GM19043 (cell line): Measurements from ENCODE around the gene ATAD1.

ENCODE experiments used
- ATAC-seq: cut with Tn5 transposase; IDR thresholded peaks from one replicate; pipeline ENCODE4 v1.9.1; 2021; ENCODE audit warnings: low read depth; ENCODE audit not compliant: unreplicated experiment

The ATAD1 gene

DNA sequence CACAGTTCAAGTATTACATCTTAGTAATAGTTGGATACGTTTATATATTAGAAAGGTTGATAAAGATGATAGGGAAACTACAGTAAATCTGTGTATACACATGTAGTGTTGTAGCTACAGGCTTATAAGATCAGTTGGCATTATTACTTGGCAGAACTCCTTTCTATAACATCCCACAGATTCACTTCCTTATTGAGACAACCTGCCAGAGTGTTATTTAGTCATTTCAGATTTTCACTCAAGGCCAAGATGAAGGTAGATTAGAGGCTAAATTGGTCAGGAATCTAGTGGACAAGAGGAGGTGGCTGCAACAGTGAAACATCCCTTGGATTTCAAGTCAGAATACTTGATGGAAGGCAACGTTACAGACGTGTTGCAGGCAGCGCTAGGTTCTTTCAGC, 95.3 kb downstream of the ATAD1 start:
- no peak for ATAC-seq

DNA sequence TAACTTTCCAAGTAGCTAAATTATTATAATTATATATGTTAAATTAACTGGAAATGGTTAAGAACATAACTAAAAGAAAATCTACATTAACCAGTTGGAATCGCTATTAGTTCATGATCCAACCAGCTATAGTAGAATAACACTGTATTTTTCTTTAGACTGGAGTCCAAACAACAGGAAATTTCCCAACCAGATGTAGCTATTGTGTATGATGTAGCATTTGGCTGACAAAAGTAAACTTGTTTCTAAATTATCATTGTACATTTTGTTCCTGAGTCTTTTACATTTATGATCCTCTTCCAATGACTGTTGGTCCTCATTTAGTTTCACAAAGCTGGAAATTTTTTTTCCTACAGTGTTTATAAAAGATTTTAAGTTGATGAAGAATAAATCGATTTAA, 96.2 kb downstream of the ATAD1 start:
- no peak for ATAC-seq

DNA sequence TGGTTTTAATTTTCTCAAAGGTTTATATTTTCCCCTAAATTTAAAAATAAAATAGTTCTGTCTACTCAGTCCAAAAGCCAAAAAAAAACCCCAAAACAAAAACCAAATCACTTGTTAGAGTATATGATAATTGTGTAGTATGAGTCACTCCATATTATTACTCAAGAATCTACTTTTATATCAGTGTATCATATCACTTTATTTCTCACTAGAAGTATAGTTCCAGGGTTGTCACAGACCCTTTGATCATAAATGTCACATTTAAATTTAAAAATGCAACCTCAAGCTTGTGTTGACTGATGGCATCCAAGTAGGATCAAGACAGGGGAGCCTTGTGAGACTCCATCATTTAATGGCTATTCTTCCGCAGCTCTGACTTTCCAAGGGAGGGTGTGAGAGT, 97.4 kb downstream of the ATAD1 start:
- ATAC-seq = no peak

DNA sequence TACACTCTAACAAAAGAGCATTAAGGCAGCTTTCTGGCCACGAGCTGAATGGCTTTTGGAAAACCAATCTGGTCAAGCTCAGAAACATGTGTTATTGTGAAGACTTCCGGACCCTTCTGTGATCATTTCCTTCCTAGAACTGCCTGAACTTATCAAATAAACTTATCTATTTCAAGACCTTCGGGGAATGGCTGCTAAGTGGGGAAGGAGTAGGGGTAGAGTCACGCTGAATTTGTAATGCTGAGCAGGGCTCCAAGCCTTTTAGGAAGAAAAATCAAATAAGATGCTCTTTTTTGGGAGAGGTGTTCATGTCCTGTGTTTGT, 101.7 kb downstream of the ATAD1 start:
- ATAC-seq = no peak

DNA sequence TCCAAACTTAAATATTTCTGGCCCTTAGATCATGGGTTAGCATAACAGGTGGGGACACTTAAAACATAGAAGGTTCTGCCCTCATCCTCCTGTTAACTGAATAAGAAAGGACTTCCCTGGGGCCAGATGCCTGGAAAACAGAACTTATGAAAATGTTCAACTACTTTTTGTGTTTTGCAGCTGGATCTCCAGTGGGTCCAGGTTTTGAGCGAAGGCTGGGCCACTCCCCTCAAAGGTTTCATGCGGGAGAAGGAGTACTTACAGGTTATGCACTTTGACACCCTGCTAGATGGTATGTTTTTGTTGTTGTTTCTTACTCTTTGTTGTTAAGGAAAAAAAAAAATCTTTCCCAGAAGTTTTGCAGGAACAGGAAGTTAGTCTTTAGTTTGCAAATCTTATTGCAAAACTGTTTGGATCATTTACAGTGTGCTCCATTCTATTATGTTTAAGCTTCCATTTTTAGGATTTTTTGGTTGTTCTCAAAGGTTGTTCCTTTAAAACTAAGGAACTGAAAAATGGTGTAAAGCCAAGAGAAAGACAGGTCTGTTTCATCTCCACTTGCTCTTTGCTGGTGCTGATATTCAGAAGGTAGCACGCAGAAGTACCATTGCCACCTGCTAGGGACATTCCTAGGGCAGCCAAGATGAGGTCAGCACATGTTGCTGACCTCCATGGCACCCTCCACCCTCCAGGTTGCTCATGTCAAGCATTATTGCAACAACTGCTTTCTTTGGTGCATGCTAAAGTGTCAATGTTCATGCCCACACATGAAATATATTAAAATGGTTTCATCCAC, 102.3 kb downstream of the ATAD1 start:
- no peak for ATAC-seq

DNA sequence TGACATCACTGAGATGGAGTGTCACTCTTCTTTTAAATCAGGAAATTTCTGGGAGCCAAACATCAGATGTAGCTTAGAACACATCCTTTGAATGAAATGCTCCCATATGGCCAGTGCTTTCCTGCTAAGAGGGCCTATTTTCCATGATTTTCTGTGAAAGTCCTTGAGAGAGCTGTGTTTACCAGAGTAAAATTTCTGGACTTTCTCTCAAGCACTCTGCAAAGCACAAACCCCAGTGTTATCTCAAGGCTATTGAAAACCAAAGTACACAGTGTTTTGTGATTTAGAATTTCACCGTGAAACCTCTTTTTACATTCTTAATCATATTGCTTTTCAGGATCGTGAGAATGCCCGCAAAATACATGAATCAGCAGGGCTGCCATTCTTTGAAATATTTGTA, 104.3 kb downstream of the ATAD1 start:
- no peak for ATAC-seq

DNA sequence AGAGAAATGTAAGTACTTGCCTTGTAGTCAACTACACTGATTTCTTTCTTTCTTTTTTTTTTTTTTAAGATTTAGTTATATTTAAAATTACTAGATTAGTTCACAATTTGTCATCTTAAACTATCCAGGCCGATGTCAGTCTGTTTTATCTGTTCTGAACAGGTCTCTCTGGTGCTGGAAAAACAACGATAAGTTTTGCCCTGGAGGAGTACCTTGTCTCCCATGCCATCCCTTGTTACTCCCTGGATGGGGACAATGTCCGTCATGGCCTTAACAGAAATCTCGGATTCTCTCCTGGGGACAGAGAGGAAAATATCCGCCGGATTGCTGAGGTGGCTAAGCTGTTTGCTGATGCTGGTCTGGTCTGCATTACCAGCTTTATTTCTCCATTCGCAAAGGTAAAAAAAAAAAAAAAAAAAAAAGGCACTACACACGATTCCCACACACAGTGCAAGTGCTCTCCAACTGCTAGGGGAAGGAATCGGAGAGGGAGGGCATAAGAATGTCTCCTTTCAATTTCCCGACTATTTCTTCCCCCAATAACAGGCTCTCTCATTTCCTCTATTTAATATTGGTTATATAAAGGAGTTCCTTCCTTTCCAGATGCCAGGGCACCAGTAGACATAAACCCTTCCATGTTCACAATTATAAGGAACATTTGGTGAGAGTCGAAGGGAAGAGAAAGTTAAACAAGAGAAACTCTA, 105.0 kb downstream of the ATAD1 start:
- ATAC-seq = no peak

DNA sequence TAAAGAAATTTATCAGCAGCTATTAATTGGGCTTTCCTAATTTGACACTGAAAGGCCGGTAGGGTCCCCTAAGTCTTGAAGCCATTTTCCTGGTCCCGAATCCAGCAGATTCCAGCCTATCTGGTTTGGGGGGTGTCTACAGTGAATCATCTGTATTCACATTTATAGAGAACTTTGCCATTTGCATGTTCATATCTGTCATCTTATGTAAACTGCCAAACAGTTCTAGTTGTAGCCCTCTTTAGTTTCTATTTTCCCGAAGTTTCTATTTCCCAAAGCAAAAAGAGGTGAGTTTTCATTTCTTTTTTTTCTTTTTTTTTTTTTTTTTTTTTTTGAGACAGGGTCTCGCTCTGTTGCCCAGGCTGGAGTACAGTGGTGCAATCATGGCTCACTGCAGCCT, 110.8 kb downstream of the ATAD1 start:
- no peak for ATAC-seq

DNA sequence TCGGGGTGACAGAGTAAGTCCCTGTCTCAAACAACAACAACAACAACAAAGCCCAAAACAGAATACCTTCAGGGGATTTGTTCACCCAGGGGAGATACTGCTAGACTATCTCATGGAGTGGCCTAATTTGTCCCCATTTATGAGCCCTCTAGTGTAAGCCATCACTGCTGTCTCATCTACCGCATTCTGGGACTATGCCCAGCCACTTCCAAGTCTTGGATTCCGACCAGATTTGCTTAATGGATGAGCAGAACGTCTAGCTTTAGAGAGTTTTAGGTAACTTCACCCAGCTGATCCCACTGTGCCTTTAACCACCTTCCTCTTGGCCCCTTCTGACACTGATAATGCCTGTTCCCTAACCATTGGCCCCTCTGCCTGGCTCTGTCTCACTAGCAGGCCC, 111.3 kb downstream of the ATAD1 start:
- no peak for ATAC-seq

DNA sequence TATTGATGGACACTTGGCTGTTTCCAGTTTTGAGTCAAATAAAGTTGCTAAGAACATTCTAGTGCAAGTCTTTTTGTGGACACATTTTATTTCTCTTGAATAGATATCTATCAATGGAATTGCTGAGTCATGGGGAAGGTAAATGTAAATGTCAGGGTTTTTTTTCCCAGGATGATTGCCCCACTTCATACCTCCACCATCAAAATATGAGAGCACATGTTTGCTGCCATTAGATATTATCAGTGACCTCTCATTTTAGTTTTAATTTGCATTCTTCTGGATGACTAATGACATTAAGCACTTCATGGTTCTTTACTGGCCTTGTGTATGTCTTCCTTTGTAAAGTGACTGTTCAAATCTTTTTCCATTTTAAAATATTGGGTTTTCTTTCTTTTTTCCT, 112.7 kb downstream of the ATAD1 start:
- no peak for ATAC-seq

DNA sequence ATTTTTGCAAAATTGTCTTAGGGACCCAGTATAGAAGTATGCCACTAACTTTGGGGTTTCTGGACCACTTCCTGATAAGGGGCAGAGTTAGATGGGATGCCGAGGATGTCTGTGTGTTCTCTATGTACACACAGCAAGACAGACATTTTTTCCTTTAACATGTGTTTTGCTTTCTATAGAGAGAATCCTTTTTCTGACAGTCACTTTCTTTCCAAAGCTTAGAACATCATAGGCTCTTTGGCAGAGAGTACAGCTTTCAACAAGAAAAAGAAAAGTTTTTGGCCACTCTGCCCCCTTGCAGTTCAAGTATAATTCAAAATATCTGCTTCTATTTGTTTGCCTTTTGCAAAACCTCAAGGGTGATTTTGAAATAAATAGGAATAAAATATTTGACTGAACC, 114.3 kb downstream of the ATAD1 start:
- ATAC-seq = no peak

DNA sequence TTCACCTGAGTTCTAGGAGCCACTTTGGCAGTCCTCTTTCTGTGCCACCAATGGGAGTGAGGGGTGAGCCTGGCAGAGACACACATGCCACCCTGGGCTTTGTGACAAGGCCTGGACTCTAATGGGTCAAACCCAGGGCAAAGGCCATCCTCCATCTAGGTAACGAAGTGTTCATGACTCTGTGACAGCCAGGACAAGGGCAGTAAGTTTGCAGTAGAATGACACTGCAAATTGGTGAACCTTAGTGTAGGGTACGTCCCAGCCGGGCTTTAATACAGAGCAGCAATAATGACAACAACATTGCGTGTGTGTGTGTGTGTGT, 115.1 kb downstream of the ATAD1 start:
- ATAC-seq = no peak

DNA sequence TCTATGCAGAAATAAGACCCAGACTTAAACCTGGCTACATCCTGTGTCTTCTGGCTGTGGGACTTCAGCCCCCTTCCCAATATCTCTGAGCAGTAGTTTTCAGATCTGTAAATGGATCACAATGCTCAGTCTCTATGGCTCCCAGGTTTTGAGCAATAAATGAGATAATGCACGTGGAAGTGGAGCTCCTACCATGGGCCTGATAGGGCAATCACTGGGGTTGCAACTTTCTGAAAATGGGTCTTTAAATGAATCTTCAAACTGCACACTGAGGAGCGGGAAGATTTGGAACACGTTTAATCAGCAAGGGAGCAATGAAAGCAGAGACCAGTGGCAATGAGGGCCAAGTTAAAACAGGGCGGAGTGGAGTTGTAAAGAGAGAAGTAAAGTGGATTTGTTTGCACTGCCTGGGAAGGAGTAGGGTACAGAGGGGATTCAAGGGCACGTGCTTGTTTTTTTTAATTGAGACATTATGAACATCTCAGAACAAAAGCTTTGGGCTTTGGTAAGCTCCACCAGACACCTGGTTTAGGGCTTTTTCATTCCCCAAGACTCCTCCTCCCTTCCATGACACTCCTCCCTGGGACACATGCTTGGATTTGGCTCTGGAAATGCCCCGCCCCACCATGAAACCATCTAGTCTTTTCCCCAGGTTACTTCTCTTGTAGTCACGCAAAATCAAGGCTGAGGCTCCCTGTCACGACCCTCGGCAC, 115.6 kb downstream of the ATAD1 start:
- no peak for ATAC-seq
